ENCODE results near the gene PSMB8.

Gene PSMB8

DNA sequence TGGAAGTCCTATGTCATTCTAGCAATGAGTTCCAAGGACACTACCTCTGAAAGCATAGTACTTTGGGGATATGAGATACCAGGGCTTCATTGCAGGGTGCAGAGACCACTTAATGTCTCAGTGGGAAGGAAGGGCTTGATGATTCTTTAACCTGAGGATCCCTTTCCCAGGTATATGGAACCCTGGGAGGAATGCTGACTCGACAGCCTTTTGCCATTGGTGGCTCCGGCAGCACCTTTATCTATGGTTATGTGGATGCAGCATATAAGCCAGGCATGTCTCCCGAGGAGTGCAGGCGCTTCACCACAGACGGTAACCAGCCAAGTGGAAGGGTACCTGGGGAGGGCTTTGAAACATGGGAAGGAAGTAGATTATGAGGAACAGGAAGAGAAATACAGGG lies 14.3 kb upstream of the PSMB8 start:
- ChIA-PET POLR2A (ENCODE audit: low non-redundant PET) (no interaction called here), CTCF (interaction anchor here (0.6 to 1.8 kb wide), 4 partner anchors 10 to 390 kb away, joined by 3 to 9 read pairs (median 4); partner anchors contain the start of gene TAP2)
- H3K27ac ChIP-seq, result no peak overlapping the region
- no peak for DNase-seq (ENCODE audit: low spot score)
- TF ChIP-seq, protein P1, sequence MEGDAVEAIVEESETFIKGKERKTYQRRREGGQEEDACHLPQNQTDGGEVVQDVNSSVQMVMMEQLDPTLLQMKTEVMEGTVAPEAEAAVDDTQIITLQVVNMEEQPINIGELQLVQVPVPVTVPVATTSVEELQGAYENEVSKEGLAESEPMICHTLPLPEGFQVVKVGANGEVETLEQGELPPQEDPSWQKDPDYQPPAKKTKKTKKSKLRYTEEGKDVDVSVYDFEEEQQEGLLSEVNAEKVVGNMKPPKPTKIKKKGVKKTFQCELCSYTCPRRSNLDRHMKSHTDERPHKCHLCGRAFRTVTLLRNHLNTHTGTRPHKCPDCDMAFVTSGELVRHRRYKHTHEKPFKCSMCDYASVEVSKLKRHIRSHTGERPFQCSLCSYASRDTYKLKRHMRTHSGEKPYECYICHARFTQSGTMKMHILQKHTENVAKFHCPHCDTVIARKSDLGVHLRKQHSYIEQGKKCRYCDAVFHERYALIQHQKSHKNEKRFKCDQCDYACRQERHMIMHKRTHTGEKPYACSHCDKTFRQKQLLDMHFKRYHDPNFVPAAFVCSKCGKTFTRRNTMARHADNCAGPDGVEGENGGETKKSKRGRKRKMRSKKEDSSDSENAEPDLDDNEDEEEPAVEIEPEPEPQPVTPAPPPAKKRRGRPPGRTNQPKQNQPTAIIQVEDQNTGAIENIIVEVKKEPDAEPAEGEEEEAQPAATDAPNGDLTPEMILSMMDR (conservative IDR thresholded peaks at IDR 0.05; ENCODE audit: low read depth), result no peak

DNA sequence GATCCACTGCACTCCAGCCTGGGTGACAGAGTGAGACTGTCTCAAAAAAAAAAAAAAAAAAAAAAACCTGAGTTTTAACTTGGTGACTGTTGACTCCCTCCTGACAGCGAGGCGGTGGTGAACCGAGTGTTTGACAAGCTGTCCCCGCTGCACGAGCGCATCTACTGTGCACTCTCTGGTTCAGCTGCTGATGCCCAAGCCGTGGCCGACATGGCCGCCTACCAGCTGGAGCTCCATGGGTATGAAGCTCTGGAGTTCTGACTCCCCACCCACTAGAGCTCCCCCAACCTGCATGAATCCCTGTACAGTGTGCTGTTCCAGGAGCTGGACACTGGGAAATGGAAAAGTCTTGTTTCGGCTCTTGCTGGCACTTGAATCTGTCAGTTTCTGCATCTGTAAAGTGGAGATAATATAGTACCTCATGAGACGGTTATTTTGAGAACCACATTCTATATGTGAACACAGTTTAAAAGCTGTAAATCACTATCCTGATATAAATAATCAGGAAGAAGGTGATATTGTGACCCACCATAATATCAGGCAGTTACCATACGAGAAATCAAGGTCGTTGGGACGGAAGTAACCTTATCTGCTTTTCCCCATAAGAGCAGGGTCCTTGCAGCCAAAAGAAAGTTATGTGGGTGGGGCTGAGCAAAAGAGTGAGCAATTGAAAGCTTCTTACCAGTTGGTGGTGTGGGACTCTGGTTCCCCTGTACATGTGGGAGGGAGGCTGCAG lies 13.5 kb upstream of the PSMB8 start:
- H3K27ac ChIP-seq, result no peak overlapping the region
- ChIA-PET POLR2A (ENCODE audit: low non-redundant PET) (no interaction called here), CTCF (interaction anchor here (0.6 to 1.8 kb wide), 3 partner anchors 11 to 19 kb away, joined by 3 to 9 read pairs (median 4); partner anchors contain the start of gene TAP2)
- TF ChIP-seq, protein P1 (conservative IDR thresholded peaks at IDR 0.05; ENCODE audit: low read depth), result no peak
- DNase-seq (ENCODE audit: low spot score), result no peak

DNA sequence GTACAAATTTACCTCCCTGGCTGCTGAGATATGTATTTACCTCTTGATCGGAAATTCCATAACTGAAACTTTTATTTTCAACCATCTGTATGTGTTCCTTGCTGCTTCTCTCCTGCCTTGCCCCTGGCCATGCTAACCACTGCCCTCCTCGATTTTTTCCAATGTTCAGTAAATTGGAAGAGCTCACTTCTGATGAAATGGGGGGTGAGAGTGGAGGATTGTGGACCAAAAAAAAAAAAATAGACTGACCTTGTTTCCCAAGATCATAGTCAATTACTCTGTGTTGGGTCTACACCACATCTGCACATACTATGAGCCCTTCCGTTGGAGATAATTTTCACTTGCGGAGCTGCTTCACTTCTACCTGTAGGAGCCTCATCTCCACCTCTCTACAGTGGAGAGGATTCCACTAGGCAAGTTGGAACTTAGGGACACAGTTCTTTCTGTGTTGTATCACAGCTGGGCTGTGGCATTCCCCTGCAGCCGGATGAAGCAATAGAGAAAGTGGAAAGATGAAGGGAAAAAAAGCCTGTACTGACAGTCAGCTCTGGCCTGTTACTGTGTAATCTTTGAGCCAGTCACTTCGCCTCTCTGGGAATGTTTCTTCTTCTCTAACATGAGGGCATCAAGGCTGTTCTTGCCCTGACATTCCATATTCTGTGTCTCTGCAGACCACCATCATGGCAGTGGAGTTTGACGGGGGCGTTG lies 11.8 kb upstream of the PSMB8 start:
- H3K27ac ChIP-seq, result no peak overlapping the region
- TF ChIP-seq, protein P1 (conservative IDR thresholded peaks at IDR 0.05; ENCODE audit: low read depth), result no peak
- CTCF ChIA-PET, result interaction anchor here (0.5 to 3.5 kb wide), 10 partner anchors 10 to 1652 kb away, joined by 3 to 55 read pairs (median 3); partner anchors contain the start of gene TAP2
- DNase-seq (ENCODE audit: low spot score), result no peak
- POLR2A ChIA-PET (ENCODE audit: low non-redundant PET), result interaction anchor here (1.1 kb wide), 1 partner anchor 17 kb away, joined by 4 read pairs; the partner anchor contains the start of gene TAP2

DNA sequence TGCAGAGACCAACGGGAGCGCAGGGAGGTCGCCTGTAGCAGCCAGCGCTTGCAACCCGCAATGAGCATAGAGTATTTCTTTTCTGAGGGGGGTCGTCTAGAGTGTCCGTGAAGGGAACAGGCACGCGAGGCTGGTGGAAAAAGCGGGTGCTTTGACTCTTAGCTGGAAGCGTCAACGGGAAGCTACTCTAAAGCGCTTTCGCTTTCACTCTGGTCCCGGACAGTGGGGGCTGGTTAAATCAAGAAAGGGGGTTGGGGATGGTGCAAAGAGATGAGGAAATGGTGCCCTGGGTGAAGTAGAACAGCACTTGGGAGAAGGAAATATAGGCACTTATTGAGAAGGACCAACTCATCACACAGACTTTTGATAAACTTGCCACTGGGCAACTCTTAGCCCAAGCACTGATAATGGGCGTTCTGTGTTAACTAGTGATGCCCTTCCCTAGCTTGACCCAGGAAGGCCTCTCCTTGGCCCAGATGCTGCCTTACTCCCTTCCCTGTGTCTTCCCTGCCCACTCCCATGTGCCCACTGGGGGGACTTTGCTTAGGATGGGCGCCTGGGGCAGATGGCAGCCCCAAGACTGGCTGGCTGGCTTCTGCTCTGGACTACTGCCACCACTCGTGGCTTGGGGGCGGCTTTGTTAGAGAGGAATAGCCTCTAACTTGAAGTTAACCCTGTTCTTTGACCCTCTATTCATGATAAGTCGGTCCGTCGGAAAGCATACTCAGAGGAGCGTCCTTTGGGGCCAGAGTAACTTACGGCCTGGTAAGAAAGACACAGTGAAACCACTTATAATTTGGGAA lies 10.7 kb upstream of the PSMB8 start:
- POLR2A ChIA-PET (ENCODE audit: low non-redundant PET), result interaction anchor here (1.1 kb wide), 1 partner anchor 16 kb away, joined by 4 read pairs; the partner anchor contains the start of gene TAP2
- peak; percentile 58 for DNase-seq (ENCODE audit: low spot score)
- peak overlapping the region; percentile 96 for H3K27ac ChIP-seq
- TF ChIP-seq, protein P1 (conservative IDR thresholded peaks at IDR 0.05; ENCODE audit: low read depth), result no peak
- CTCF ChIA-PET, result interaction anchor here (0.5 to 3.5 kb wide), 6 partner anchors 9 to 795 kb away, joined by 3 to 55 read pairs (median 6); partner anchors contain the start of gene TAP2

DNA sequence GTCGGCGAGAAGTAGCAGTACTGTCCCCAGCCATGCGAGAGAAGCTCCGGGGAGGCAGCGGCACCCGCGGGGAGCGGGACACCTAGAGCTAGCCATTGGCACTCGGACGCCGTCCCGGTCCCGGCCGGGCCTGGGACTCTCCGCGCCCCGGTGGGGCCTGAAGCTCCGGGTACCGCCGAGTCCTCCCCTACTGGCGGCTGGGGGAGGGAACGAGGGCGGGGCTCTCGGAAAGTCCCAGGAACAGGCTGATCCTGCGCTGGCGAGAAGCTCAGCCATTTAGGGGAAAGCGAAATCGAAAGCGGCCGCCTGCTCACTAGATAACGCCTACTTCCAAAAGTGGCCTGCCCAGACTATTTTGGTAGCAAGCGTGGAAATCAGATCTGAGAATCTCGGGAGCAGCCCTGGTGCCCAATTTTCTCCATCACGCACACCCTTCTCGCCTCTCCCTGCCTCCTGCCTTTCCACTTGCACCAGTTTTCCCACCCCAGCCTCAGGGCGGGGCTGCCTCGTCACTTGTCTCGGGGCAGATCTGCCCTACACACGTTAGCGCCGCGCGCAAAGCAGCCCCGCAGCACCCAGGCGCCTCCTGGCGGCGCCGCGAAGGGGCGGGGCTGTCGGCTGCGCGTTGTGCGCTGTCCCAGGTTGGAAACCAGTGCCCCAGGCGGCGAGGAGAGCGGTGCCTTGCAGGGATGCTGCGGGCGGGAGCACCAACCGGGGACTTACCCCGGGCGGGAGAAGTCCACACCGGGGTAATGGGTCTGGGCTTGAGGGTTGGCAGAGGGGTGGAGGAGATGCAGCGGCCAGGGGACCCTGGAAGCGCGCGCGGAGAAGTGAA lies 9.9 kb upstream of the PSMB8 start, which contains the start of the genes PSMB9 and TAP1:
Gene PSMB9, plus strand, starts transcription at position 652 of the 835 bp plus-strand sequence. Its CDS starts 38 bp downstream, at position 690.
Gene TAP1, minus strand, starts transcription at position 164 of the 835 bp plus-strand sequence. Its CDS starts 68 bp downstream, at position 96.
- POLR2A ChIA-PET (ENCODE audit: low non-redundant PET), result interaction anchor here (0.8 to 1.1 kb wide), 4 partner anchors 9 to 41 kb away, joined by 3 to 10 read pairs (median 6); partner anchors contain the start of genes PSMB8 and TAP2
- DNase-seq (ENCODE audit: low spot score), result peak; percentile 93
- peak within 1 kb of the TSS; percentile 96 for H3K27ac ChIP-seq
- CTCF ChIA-PET, result interaction anchor here (0.6 to 3.5 kb wide), 7 partner anchors 9 to 794 kb away, joined by 3 to 55 read pairs (median 4); partner anchors contain the start of gene TAP2
- TF ChIP-seq, protein P1 (conservative IDR thresholded peaks at IDR 0.05; ENCODE audit: low read depth), result peak; percentile 86
